Measurements from ENCODE around the gene GSTM5. TPM values are rescaled to one million over a fixed set of nuclear protein-coding genes. Genes with fewer than 3 reads are reported as not detected.

Gene GSTM5
- total and polyA plus RNA-seq, 4 donors: 0.59 to 2.8 (median 1.3) TPM

- 88% methylated on average over 13 of the region's 13 CpGs for WGBS
- DNase-seq (ENCODE audit: low spot score): no peak
These were observed 52.8 kb downstream of the GSTM5 start for GRCh38 chr1:109764561-109765482.

GRCh38 chr1:109765483-109765815 is 53.4 kb downstream of the GSTM5 start:
- 81% methylated on average over 4 of the region's 4 CpGs for WGBS

More at GRCh38 chr1:109764561-109765482, 52.8 kb downstream of the GSTM5 start:
- Histone ChIP-seq H3K4me1 (ENCODE audit: control insufficient read depth in 4 of 4, insufficient read depth in 4 of 4, low read length in 3 of 4) (peaks cover 0 to 5% (median 2%) of the 10 kb centered on the region in 4 donors), H3K27ac (ENCODE audit: low read depth in 1 of 2, low read length in 2 of 2) (no peak overlapping the region), H3K9me3 (ENCODE audit: control insufficient read depth in 4 of 4, low read length in 3 of 4) (no peaks in the 10 kb centered on the region), H3K36me3 (ENCODE audit: control insufficient read depth in 4 of 4, insufficient read depth in 3 of 4, low read depth in 1 of 4, low read length in 3 of 4) (no peaks in the 10 kb centered on the region), H3K9ac (ENCODE audit: low read depth in 1 of 2, low read length in 2 of 2) (no peak overlapping the region), H3K27me3 (ENCODE audit: control insufficient read depth in 4 of 4, insufficient read depth in 4 of 4, low read length in 3 of 4) (no peaks in the 10 kb centered on the region), H3K4me3 (ENCODE audit: low read depth in 1 of 3, low read length in 3 of 3) (no peak overlapping the region)
- TF ChIP-seq RXRA (IDR thresholded peaks at IDR 0.05): no peak

GRCh38 chr1:109765896-109766615 is 54.0 kb downstream of the GSTM5 start:
- no peak overlapping the region for H3K9ac ChIP-seq (ENCODE audit: low read depth in 1 of 2, low read length in 2 of 2)
- H3K4me1 ChIP-seq (ENCODE audit: control insufficient read depth in 4 of 4, insufficient read depth in 4 of 4, low read length in 3 of 4): peaks cover 0 to 5% (median 2%) of the 10 kb centered on the region in 4 donors
- no peak for DNase-seq (ENCODE audit: low spot score)
- 76% methylated on average over 13 of the region's 13 CpGs for WGBS
- H3K9me3 ChIP-seq (ENCODE audit: control insufficient read depth in 4 of 4, low read length in 3 of 4): no peaks in the 10 kb centered on the region
- H3K4me3 ChIP-seq (ENCODE audit: low read depth in 1 of 3, low read length in 3 of 3): no peak overlapping the region
- H3K27ac ChIP-seq (ENCODE audit: low read depth in 1 of 2, low read length in 2 of 2): no peak overlapping the region
- no peaks in the 10 kb centered on the region for H3K27me3 ChIP-seq (ENCODE audit: control insufficient read depth in 4 of 4, insufficient read depth in 4 of 4, low read length in 3 of 4)
- no peaks in the 10 kb centered on the region for H3K36me3 ChIP-seq (ENCODE audit: control insufficient read depth in 4 of 4, insufficient read depth in 3 of 4, low read depth in 1 of 4, low read length in 3 of 4)
- TF ChIP-seq MAX (IDR thresholded peaks at IDR 0.05) (no peak), SP1 (IDR thresholded peaks at IDR 0.05) (no peak), ZBTB33 (IDR thresholded peaks at IDR 0.05) (no peak), RAD21 (IDR thresholded peaks at IDR 0.05) (no peak), CTCF (IDR thresholded peaks at IDR 0.05; ENCODE audit: low read depth, low read length, missing input control) (no peak), YY1 (IDR thresholded peaks at IDR 0.05) (no peak), EGR1 (IDR thresholded peaks at IDR 0.05; ENCODE audit: low read depth in 2 of 2) (no peak), HNF4A (conservative IDR thresholded peaks at IDR 0.05) (no peak), ATF3 (IDR thresholded peaks at IDR 0.05) (no peak), RXRA (IDR thresholded peaks at IDR 0.05) (no peak), FOXA1 (IDR thresholded peaks at IDR 0.05) (no peak)

More at GRCh38 chr1:109765483-109765815, 53.4 kb downstream of the GSTM5 start:
- H3K27ac ChIP-seq (ENCODE audit: low read depth in 1 of 2, low read length in 2 of 2): no peak overlapping the region
- TF ChIP-seq CTCF (IDR thresholded peaks at IDR 0.05; ENCODE audit: low read depth, low read length, missing input control) (no peak), GABPA (IDR thresholded peaks at IDR 0.05 in 1 of 2, conservative IDR thresholded peaks at IDR 0.05 in 1 of 2) (no peak), HNF4G (IDR thresholded peaks at IDR 0.05) (no peak), RAD21 (IDR thresholded peaks at IDR 0.05) (no peak), NR2F2 (IDR thresholded peaks at IDR 0.05) (no peak)
- peaks cover 0 to 5% (median 2%) of the 10 kb centered on the region in 4 donors for H3K4me1 ChIP-seq (ENCODE audit: control insufficient read depth in 4 of 4, insufficient read depth in 4 of 4, low read length in 3 of 4)
- H3K9me3 ChIP-seq (ENCODE audit: control insufficient read depth in 4 of 4, low read length in 3 of 4): no peaks in the 10 kb centered on the region
- H3K27me3 ChIP-seq (ENCODE audit: control insufficient read depth in 4 of 4, insufficient read depth in 4 of 4, low read length in 3 of 4): no peaks in the 10 kb centered on the region
- no peak overlapping the region for H3K4me3 ChIP-seq (ENCODE audit: low read depth in 1 of 3, low read length in 3 of 3)
- no peaks in the 10 kb centered on the region for H3K36me3 ChIP-seq (ENCODE audit: control insufficient read depth in 4 of 4, insufficient read depth in 3 of 4, low read depth in 1 of 4, low read length in 3 of 4)
- H3K9ac ChIP-seq (ENCODE audit: low read depth in 1 of 2, low read length in 2 of 2): no peak overlapping the region
- no peak for DNase-seq (ENCODE audit: low spot score)

Data from liver (tissue), 9 donors.